WTC11 (cell line): Measurements from ENCODE around the gene NKAPL. TPM values are rescaled to one million over a fixed set of nuclear protein-coding genes. Genes with fewer than 3 reads are reported as not detected.

Experiments
- ATAC-seq: fragments of 200-7000 bp; cut with Tn5 transposase; 2 replicates; pipeline ENCODE4 v1.10.0; 2021; ENCODE audit warnings: mild to moderate bottlenecking, moderate library complexity
- CTCF ChIA-PET: fragments of 300-600 bp; sonication (Branson Sonifier 250); formaldehyde crosslinking; loops from one replicate; lab custom pipeline; 2021; ENCODE audit warnings: antibody characterized with exemption; lab: Charles Lee
- POLR2A ChIA-PET: fragments of 350-600 bp; sonication (Branson Sonifier 250); formaldehyde crosslinking; loops from one replicate; lab custom pipeline; 2021; ENCODE audit warnings: antibody characterized with exemption; lab: Charles Lee
- DNase-seq: peaks from one replicate; pipeline ENCODE4 v3.0.0; 2021; ENCODE audit warnings: low spot score
- H3K27ac Mint-ChIP-seq: 2 replicates; pipeline ENCODE4 v1.8.0; 2021; ENCODE audit warnings: mixed read lengths
- H3K27me3 Mint-ChIP-seq: 2 replicates; pipeline ENCODE4 v1.8.0; 2021; ENCODE audit warnings: low read depth, mild to moderate bottlenecking, moderate library complexity, mixed read lengths
- H3K36me3 Mint-ChIP-seq: 2 replicates; pipeline ENCODE4 v1.8.0; 2021; ENCODE audit warnings: mixed read lengths
- H3K4me1 Mint-ChIP-seq: 2 replicates; pipeline ENCODE4 v1.8.0; 2022; ENCODE audit warnings: mixed read lengths
- H3K4me3 Mint-ChIP-seq: 2 replicates; pipeline ENCODE4 v1.8.0; 2021; ENCODE audit warnings: mild to moderate bottlenecking, moderate library complexity, mixed read lengths
- H3K9me3 Mint-ChIP-seq: 2 replicates; pipeline ENCODE4 v1.8.0; 2021; ENCODE audit warnings: mixed read lengths
- AFF4 ChIP-seq: sonication (generic); formaldehyde crosslinking; IDR thresholded peaks from 2 replicates; pipeline ENCODE4 v1.8.1; 2023; ENCODE audit warnings: mild to moderate bottlenecking, missing genetic modification reagents, borderline replicate concordance
- CREM ChIP-seq: sonication (generic); formaldehyde crosslinking; IDR thresholded peaks from 2 replicates; pipeline ENCODE4 v1.8.1; 2022; ENCODE audit warnings: mild to moderate bottlenecking, missing genetic modification reagents, moderate library complexity
- E2F4 ChIP-seq: sonication (generic); formaldehyde crosslinking; IDR thresholded peaks from 2 replicates; pipeline ENCODE4 v1.8.1; 2022; ENCODE audit warnings: low read depth, mild to moderate bottlenecking, moderate library complexity, missing genetic modification reagents, borderline replicate concordance
- ESRRA ChIP-seq: sonication (generic); formaldehyde crosslinking; IDR thresholded peaks from 2 replicates; pipeline ENCODE4 v1.8.1; 2022; ENCODE audit warnings: mild to moderate bottlenecking, missing genetic modification reagents, borderline replicate concordance
- ETV6 ChIP-seq: sonication (generic); formaldehyde crosslinking; IDR thresholded peaks from 2 replicates; pipeline ENCODE4 v1.8.1; 2022; ENCODE audit warnings: mild to moderate bottlenecking, missing genetic modification reagents
- FOXP1 ChIP-seq: sonication (generic); formaldehyde crosslinking; IDR thresholded peaks from 2 replicates; pipeline ENCODE4 v1.8.0; 2022; ENCODE audit warnings: missing genetic modification reagents, mild to moderate bottlenecking, moderate library complexity, borderline replicate concordance
- GTF2I ChIP-seq: fragments of 250-450 bp; sonication (Bioruptor Pico); conservative IDR thresholded peaks from 2 replicates; pipeline ENCODE4 v1.4.0; 2021; ENCODE audit warnings: mild to moderate bottlenecking
- HMGA2 ChIP-seq: fragments of 250-450 bp; sonication (Bioruptor Pico); IDR thresholded peaks from 2 replicates; pipeline ENCODE4 v1.4.0; 2021; ENCODE audit warnings: mild to moderate bottlenecking, moderate library complexity
- JAZF1 ChIP-seq: fragments of 250-450 bp; sonication (Bioruptor Pico); IDR thresholded peaks from 2 replicates; pipeline ENCODE4 v1.9.0; 2021; ENCODE audit warnings: moderate library complexity, mild to moderate bottlenecking, inconsistent platforms
- KAT7 ChIP-seq: sonication (generic); formaldehyde crosslinking; IDR thresholded peaks from 2 replicates; pipeline ENCODE4 v1.8.1; 2023; ENCODE audit warnings: missing genetic modification reagents, mild to moderate bottlenecking, borderline replicate concordance
- MYBL2 ChIP-seq: sonication (generic); formaldehyde crosslinking; IDR thresholded peaks from 2 replicates; pipeline ENCODE4 v1.8.1; 2023; ENCODE audit warnings: mild to moderate bottlenecking, moderate library complexity, missing genetic modification reagents
- NFATC4 ChIP-seq: fragments of 250-450 bp; sonication (Bioruptor Pico); IDR thresholded peaks from 2 replicates; pipeline ENCODE4 v1.9.0; 2021; ENCODE audit warnings: mild to moderate bottlenecking
- NFE2L1 ChIP-seq: sonication (generic); formaldehyde crosslinking; IDR thresholded peaks from 2 replicates; pipeline ENCODE4 v1.8.1; 2023; ENCODE audit warnings: missing genetic modification reagents
- NR1H2 ChIP-seq: sonication (generic); formaldehyde crosslinking; IDR thresholded peaks from 2 replicates; pipeline ENCODE4 v1.9.0; 2021; ENCODE audit warnings: mild to moderate bottlenecking, moderate library complexity, missing genetic modification reagents
- OVOL2 ChIP-seq: fragments of 250-450 bp; sonication (Bioruptor Pico); IDR thresholded peaks from 2 replicates; pipeline ENCODE4 v1.9.0; 2021; ENCODE audit warnings: mild to moderate bottlenecking, borderline replicate concordance
- SP1 ChIP-seq: sonication (generic); formaldehyde crosslinking; conservative IDR thresholded peaks from 2 replicates; pipeline ENCODE4 v1.8.1; 2022; ENCODE audit warnings: missing genetic modification reagents
- ZBTB21 ChIP-seq: sonication (generic); formaldehyde crosslinking; IDR thresholded peaks from 2 replicates; pipeline ENCODE4 v1.8.1; 2023; ENCODE audit warnings: mild to moderate bottlenecking, missing genetic modification reagents, borderline replicate concordance
- ZNF396 ChIP-seq: fragments of 250-450 bp; sonication (Bioruptor Pico); IDR thresholded peaks from 2 replicates; pipeline ENCODE4 v1.8.0; 2021; ENCODE audit warnings: mild to moderate bottlenecking, moderate library complexity, borderline replicate concordance
- ZNF512 ChIP-seq: sonication (generic); formaldehyde crosslinking; IDR thresholded peaks from 2 replicates; pipeline ENCODE4 v1.8.1; 2022; ENCODE audit warnings: missing genetic modification reagents, borderline replicate concordance
- ZSCAN18 ChIP-seq: fragments of 250-450 bp; sonication (Bioruptor Pico); IDR thresholded peaks from 2 replicates; pipeline ENCODE4 v2.1.2; 2022; ENCODE audit warnings: mild to moderate bottlenecking, moderate library complexity
- total RNA-seq: library from RNA; stranded (reverse); gene quantifications from 3 replicates; pipeline ENCODE4 v1.2.3, GENCODE V29; 2021
- TF ChIP-seq, protein P1 (sequence below): sonication (generic); formaldehyde crosslinking; IDR thresholded peaks from 2 replicates; pipeline ENCODE4 v1.8.0; 2022; ENCODE audit warnings: missing genetic modification reagents
- TF ChIP-seq, protein P2 (sequence below): fragments of 250-450 bp; sonication (Bioruptor Pico); IDR thresholded peaks from 2 replicates; pipeline ENCODE4 v1.8.0; 2021; ENCODE audit warnings: mild to moderate bottlenecking

Gene NKAPL
- total RNA-seq, 1 experiment from 2014 or later, result 0.26 TPM

- TF ChIP-seq, protein P1, sequence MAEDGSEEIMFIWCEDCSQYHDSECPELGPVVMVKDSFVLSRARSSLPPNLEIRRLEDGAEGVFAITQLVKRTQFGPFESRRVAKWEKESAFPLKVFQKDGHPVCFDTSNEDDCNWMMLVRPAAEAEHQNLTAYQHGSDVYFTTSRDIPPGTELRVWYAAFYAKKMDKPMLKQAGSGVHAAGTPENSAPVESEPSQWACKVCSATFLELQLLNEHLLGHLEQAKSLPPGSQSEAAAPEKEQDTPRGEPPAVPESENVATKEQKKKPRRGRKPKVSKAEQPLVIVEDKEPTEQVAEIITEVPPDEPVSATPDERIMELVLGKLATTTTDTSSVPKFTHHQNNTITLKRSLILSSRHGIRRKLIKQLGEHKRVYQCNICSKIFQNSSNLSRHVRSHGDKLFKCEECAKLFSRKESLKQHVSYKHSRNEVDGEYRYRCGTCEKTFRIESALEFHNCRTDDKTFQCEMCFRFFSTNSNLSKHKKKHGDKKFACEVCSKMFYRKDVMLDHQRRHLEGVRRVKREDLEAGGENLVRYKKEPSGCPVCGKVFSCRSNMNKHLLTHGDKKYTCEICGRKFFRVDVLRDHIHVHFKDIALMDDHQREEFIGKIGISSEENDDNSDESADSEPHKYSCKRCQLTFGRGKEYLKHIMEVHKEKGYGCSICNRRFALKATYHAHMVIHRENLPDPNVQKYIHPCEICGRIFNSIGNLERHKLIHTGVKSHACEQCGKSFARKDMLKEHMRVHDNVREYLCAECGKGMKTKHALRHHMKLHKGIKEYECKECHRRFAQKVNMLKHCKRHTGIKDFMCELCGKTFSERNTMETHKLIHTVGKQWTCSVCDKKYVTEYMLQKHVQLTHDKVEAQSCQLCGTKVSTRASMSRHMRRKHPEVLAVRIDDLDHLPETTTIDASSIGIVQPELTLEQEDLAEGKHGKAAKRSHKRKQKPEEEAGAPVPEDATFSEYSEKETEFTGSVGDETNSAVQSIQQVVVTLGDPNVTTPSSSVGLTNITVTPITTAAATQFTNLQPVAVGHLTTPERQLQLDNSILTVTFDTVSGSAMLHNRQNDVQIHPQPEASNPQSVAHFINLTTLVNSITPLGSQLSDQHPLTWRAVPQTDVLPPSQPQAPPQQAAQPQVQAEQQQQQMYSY (CRISPR knock-in tag), result no peak
- TF ChIP-seq NFE2L1 (0 out of 2 replicates have a peak, but pooled peaks have one; percentile 37), SP1 (peak; percentile 45), JAZF1 (no peak), ZNF396 (CRISPR knock-in tag) (no peak), E2F4 (CRISPR knock-in tag) (no peak), ZNF512 (no peak), OVOL2 (CRISPR knock-in tag) (no peak), GTF2I (CRISPR knock-in tag) (no peak), KAT7 (CRISPR knock-in tag) (peak; percentile 76; the same call in 1 of the 2 replicates), NR1H2 (CRISPR knock-in tag) (no peak)
- TF ChIP-seq, protein P2, sequence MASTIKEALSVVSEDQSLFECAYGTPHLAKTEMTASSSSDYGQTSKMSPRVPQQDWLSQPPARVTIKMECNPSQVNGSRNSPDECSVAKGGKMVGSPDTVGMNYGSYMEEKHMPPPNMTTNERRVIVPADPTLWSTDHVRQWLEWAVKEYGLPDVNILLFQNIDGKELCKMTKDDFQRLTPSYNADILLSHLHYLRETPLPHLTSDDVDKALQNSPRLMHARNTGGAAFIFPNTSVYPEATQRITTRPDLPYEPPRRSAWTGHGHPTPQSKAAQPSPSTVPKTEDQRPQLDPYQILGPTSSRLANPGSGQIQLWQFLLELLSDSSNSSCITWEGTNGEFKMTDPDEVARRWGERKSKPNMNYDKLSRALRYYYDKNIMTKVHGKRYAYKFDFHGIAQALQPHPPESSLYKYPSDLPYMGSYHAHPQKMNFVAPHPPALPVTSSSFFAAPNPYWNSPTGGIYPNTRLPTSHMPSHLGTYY, result no peak
Measured at GRCh38 chr6:28225056-28225834, 33.9 kb upstream of the NKAPL start, which contains the start of gene ZSCAN9 (continued).

GRCh38 chr6:28226460-28226859 lies 32.6 kb upstream of the NKAPL start:
- DNase-seq, result no peak
- no peak for TF ChIP-seq KAT7 (CRISPR knock-in tag)
- TF ChIP-seq ZSCAN18 (CRISPR knock-in tag), result no peak
- no peak for TF ChIP-seq CREM (CRISPR knock-in tag)
- no peak for TF ChIP-seq ZBTB21
- TF ChIP-seq ESRRA (CRISPR knock-in tag), result no peak
- TF ChIP-seq MYBL2 (CRISPR knock-in tag), result no peak
- TF ChIP-seq AFF4 (CRISPR knock-in tag), result no peak
- no peak for TF ChIP-seq NFATC4
- TF ChIP-seq HMGA2 (CRISPR knock-in tag), result no peak
- no peak for TF ChIP-seq FOXP1
- no peak for TF ChIP-seq ETV6
- POLR2A ChIA-PET, result interaction anchor here (0.9 kb wide), 1 partner anchor 41 kb away, joined by 4 read pairs; the partner anchor contains the start of gene ZSCAN26
- Mint-ChIP-seq H3K36me3 (peaks cover 41% of the 10 kb centered on the region), H3K27me3 (peaks cover 33% of the 10 kb centered on the region), H3K4me1 (peaks cover 10% of the 10 kb centered on the region), H3K9me3 (no peaks in the 10 kb centered on the region), H3K27ac (no peak overlapping the region), H3K4me3 (peak overlapping the region; percentile 94)
- ATAC-seq, result no peak
- CTCF ChIA-PET, result interaction anchor here (2.5 kb wide), 1 partner anchor 129 kb away, joined by 10 read pairs; no protein-coding TSS in a partner anchor
